Left lung (tissue), 10 donors: ENCODE measurements around the gene TAF8. TPM values are rescaled to one million over a fixed set of nuclear protein-coding genes. Genes with fewer than 3 reads are reported as not detected.

Experiments used
- ATAC-seq: fragments of 200-7000 bp; cut with Tn5 transposase; one replicate; pipeline ENCODE4 v1.9.1; 2020; ENCODE audit warnings: moderate library complexity
- DNase-seq, 4 donors: peaks; one replicate each; pipeline ENCODE4 v3.0.0-alpha.2; 2013 to 2020
- H3K27ac ChIP-seq, 2 donors: fragments of 200-600 bp; sonication (generic) in 1 of 2; one replicate each; pipeline versions ENCODE4 v1.5.0 to v1.8.0; 2020 to 2021
- H3K27me3 ChIP-seq, 2 donors: fragments of 200-600 bp; sonication (generic) in 1 of 2; one replicate each; pipeline versions ENCODE4 v1.5.0 to v1.8.0; 2020 to 2021
- H3K36me3 ChIP-seq, 2 donors: fragments of 200-600 bp; sonication (generic) in 1 of 2; one replicate each; pipeline versions ENCODE4 v1.5.0 to v1.8.0; 2020 to 2021
- H3K4me1 ChIP-seq, 2 donors: fragments of 200-600 bp; one replicate each; pipeline ENCODE4 v1.8.0; 2021
- H3K4me3 ChIP-seq, 2 donors: fragments of 200-600 bp; sonication (generic) in 1 of 2; one replicate each; pipeline versions ENCODE4 v1.5.0 to v1.8.0; 2020 to 2021; ENCODE audit warnings: mild to moderate bottlenecking in 1 of 2
- H3K9me3 ChIP-seq, 2 donors: fragments of 200-600 bp; sonication (generic) in 1 of 2; one replicate each; pipeline versions ENCODE4 v1.5.0 to v1.8.0; 2020 to 2021
- intact Hi-C, 2 donors: fragments of 100-400 bp; cut with DNase I; formaldehyde crosslinking; loops; one replicate each; pipeline versions ENCODE4 v1.11.2 to v1.14.2; 2022
- polyA plus RNA-seq, 6 donors: library from polyadenylated mRNA; unstranded; fragments of 120-200 nt; gene quantifications; one replicate each; pipeline ENCODE4 v1.2.1, GENCODE V29; 2013; ENCODE audit not compliant: insufficient read length in 6 of 6
- total RNA-seq, 2 donors: library from RNA; stranded (reverse); fragmentation: NEBNext Ultra II Directional; extraction: Animal tissue kit (Norgen Biotek cat#: 25700); gene quantifications; one replicate each; pipeline ENCODE4 v1.2.1, GENCODE V29; 2021
- TF ChIP-seq, protein P1 (sequence below), 2 donors: fragments of 200-600 bp; sonication (generic) in 1 of 2; IDR thresholded peaks; one replicate each; pipeline versions ENCODE4 v1.5.0 to v1.8.0; 2021; ENCODE audit warnings: antibody characterized with exemption in 2 of 2
- donor health status: DM: no; HTN: yes; CAD: no.
- donor health status: DM: no; HTN: no; CAD: no.

TAF8 gene
- total and polyA plus RNA-seq, 8 donors, result 26.4 to 32.0 (median 27.9) TPM

DNA sequence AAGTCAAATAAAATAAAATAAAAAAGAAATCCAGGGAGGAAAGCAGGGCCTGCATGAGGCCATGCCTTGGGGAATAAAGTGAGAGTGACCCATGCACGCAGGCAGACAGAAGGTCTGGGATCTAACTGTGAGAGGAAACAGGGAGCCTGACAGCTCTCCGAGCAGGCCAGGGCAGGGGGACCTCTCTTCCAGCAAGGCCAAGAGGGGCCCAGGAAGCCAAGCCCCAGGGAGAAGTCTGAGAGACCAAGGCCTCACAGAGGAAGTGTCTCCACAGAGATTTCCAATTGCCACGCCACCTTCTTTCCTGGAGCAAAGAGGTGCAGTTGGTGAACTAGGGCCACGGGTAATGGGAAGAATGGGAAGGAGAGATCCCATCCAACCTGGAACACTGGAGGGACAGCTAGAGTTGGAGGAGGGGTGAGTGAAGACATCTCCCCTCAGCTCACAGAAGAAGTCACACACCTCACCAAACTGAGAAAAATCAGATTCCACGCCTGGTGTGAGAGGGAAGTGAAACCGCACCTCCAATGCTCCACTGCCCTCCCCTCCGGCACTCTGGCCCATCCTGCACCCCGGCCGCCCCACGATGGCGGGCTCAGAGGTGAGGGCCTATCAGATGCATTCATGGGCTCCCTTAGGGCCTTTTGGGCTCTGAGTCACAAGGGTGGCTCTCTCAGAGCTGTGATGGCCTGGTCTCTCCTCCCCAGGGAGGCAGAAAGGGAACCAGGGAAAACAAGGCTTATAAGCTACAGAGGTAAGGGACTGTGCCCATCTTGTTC, 25.1 kb upstream of the TAF8 start:
- H3K27ac ChIP-seq, result peak overlapping the region in 1 of 2 donors; percentile 51
- no peaks in the 10 kb centered on the region for H3K36me3 ChIP-seq
- ATAC-seq, result no peak
- no peak for DNase-seq
- no peak overlapping the region for H3K4me3 ChIP-seq
- no peaks in the 10 kb centered on the region for H3K9me3 ChIP-seq
- H3K27me3 ChIP-seq, result no peaks in the 10 kb centered on the region
- intact Hi-C loops, result no loop called here
- TF ChIP-seq, protein P1, sequence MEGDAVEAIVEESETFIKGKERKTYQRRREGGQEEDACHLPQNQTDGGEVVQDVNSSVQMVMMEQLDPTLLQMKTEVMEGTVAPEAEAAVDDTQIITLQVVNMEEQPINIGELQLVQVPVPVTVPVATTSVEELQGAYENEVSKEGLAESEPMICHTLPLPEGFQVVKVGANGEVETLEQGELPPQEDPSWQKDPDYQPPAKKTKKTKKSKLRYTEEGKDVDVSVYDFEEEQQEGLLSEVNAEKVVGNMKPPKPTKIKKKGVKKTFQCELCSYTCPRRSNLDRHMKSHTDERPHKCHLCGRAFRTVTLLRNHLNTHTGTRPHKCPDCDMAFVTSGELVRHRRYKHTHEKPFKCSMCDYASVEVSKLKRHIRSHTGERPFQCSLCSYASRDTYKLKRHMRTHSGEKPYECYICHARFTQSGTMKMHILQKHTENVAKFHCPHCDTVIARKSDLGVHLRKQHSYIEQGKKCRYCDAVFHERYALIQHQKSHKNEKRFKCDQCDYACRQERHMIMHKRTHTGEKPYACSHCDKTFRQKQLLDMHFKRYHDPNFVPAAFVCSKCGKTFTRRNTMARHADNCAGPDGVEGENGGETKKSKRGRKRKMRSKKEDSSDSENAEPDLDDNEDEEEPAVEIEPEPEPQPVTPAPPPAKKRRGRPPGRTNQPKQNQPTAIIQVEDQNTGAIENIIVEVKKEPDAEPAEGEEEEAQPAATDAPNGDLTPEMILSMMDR (IDR thresholded peaks at IDR 0.05), result no peak
- H3K4me1 ChIP-seq, result peaks cover 18 to 76% of the 10 kb centered on the region in 2 donors

- H3K9me3 ChIP-seq, result no peaks in the 10 kb centered on the region
- H3K36me3 ChIP-seq, result no peaks in the 10 kb centered on the region
- peaks cover 24 to 82% of the 10 kb centered on the region in 2 donors for H3K4me1 ChIP-seq
- TF ChIP-seq, protein P1 (IDR thresholded peaks at IDR 0.05), result no peak
- no peaks in the 10 kb centered on the region for H3K27me3 ChIP-seq
- no peak overlapping the region for H3K4me3 ChIP-seq
- DNase-seq, result no peak
- ATAC-seq, result no peak
- intact Hi-C loops, result no loop called here
- H3K27ac ChIP-seq, result peak overlapping the region; percentile 10 to 51
Observed at GRCh38 chr6:42025845-42026243, 24.5 kb upstream of the TAF8 start.

- peak overlapping the region; percentile 10 to 90 for H3K27ac ChIP-seq
- H3K27me3 ChIP-seq, result no peaks in the 10 kb centered on the region
- TF ChIP-seq, protein P1 (IDR thresholded peaks at IDR 0.05), result no peak
- intact Hi-C loops, result no loop called here
- no peaks in the 10 kb centered on the region for H3K9me3 ChIP-seq
- ATAC-seq, result no peak
- peaks cover 30 to 86% of the 10 kb centered on the region in 2 donors for H3K4me1 ChIP-seq
- H3K36me3 ChIP-seq, result no peaks in the 10 kb centered on the region
- DNase-seq, result no peak
- H3K4me3 ChIP-seq, result no peak overlapping the region
Observed at GRCh38 chr6:42026540-42026939, 23.8 kb upstream of the TAF8 start.

DNA sequence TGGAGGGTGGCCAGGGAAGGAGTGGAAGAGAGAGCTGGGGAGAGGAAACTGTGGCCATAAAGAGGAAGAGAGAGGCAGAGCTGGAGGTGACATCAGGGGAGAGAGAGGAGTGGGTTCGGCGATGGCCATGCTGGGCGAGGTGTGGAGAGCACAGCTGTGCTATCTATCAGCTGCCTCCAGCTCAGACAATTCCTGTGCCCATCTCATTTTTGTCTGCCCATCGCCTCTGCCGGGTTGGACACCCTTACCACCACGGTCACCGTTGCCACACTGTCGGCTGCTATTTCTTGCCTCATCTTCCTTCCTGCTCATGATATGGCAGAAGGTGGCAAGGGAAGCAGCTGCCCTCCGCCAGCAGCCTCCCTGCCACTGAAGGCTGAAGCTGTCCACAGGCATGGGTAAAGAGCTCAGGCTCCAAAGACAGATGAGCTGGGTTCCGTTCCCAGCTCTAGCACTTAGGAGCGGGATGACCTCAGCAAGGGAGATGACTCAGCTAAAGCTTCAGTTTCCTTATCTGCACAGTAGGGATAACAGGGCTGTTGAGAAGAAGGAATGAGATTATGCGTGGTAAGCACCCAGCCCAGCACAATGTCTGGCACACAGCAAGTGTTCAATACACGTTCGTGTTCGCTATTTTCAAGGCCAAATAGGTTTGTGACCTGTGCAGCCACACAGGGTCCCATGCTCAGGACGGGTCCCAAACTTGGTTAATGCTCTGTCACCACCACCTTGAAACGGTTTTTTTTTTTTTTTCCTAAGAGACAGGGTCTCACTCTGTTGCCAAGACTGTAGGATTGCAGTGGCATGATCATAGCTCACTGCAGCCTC, 21.9 kb upstream of the TAF8 start:
- no peaks in the 10 kb centered on the region for H3K36me3 ChIP-seq
- peaks cover 23 to 88% of the 10 kb centered on the region in 2 donors for H3K4me1 ChIP-seq
- no peaks in the 10 kb centered on the region for H3K9me3 ChIP-seq
- DNase-seq (no peak), ATAC-seq (peak; percentile 37)
- peak overlapping the region in 1 of 2 donors; percentile 16 for H3K4me3 ChIP-seq
- H3K27me3 ChIP-seq, result no peaks in the 10 kb centered on the region
- TF ChIP-seq, protein P1 (IDR thresholded peaks at IDR 0.05), result no peak
- intact Hi-C loops, result no loop called here
- H3K27ac ChIP-seq, result peak overlapping the region; percentile 14 to 90
